HepG2 (cell line): ENCODE results near the gene NGRN. TPM values are rescaled to one million over a fixed set of nuclear protein-coding genes. Genes with fewer than 3 reads are reported as not detected.

ENCODE experiments used
- ATAC-seq: fragments of 200-7000 bp; cut with Tn5 transposase; 3 replicates; pipeline ENCODE4 v1.9.1; 2020; ENCODE audit warnings: mild to moderate bottlenecking, moderate library complexity
- BruUV-seq: library from RNA; stranded (reverse); fragments of 400-500 nt; replicated peaks from 2 replicates; lab custom pipeline; 2021; lab: Mats Ljungman, UMichigan
- CTCF ChIA-PET: fragments of 300-600 bp; formaldehyde crosslinking; extraction: SDS; loops from one replicate; lab custom pipeline; 2021; ENCODE audit warnings: low total read pairs, inconsistent platforms, low intra/inter-chr PET ratio; lab: Yijun Ruan, JAX
- POLR2A ChIA-PET: fragments of 350-600 bp; sonication (Branson Sonifier 250); formaldehyde crosslinking; loops from one replicate; lab custom pipeline; 2020; ENCODE audit warnings: antibody characterized with exemption, inconsistent platforms; lab: Yijun Ruan, JAX
- DNase-seq: peaks from one replicate; pipeline ENCODE4 v3.0.0-alpha.2; 2015; ENCODE audit warnings: low spot score
- FAIRE-seq: peaks from 3 replicates; lab custom pipeline; 2011; peaks lifted over from hg19 to GRCh38; lab: Jason Lieb, UNC
- H2AFZ ChIP-seq: one replicate; pipeline ENCODE4 v1.6.1; 2011; ENCODE audit warnings: low read length, inconsistent platforms
- H3K27ac ChIP-seq: fragments of 300-600 bp; 3 replicates; pipeline ENCODE4 v1.8.0; 2011; ENCODE audit warnings: mixed run types, mild to moderate bottlenecking, mixed read lengths, low read length, inconsistent platforms; ENCODE audit not compliant: insufficient read depth; ENCODE audit errors: extremely low read length
- H3K27me3 ChIP-seq, 2 experiments: fragments of 200-600 bp in 1 of 2; 2 replicates in 1 of 2; 3 replicates in 1 of 2; pipeline versions ENCODE4 v1.6.0 to v1.8.0; 2011; ENCODE audit warnings: low read length in 2 of 2, mild to moderate bottlenecking in 2 of 2, moderate library complexity in 2 of 2, inconsistent platforms in 1 of 2; ENCODE audit not compliant: insufficient read depth in 2 of 2, control insufficient read depth in 1 of 2
- H3K36me3 ChIP-seq, 2 experiments: fragments of 200-600 bp in 1 of 2; replicated peaks in 1 of 2; 2 replicates in 1 of 2; 3 replicates in 1 of 2; pipeline versions ENCODE4 v1.5.1 to v1.8.0; 2011; ENCODE audit warnings: low read length in 2 of 2, inconsistent platforms in 1 of 2; ENCODE audit not compliant: insufficient read depth in 2 of 2, control insufficient read depth in 1 of 2
- H3K4me1 ChIP-seq: 2 replicates; pipeline ENCODE4 v1.5.1; 2012; ENCODE audit warnings: low read length, inconsistent platforms; ENCODE audit not compliant: insufficient read depth
- H3K4me2 ChIP-seq: 2 replicates; pipeline ENCODE4 v1.6.0; 2011; ENCODE audit warnings: low read depth, low read length, inconsistent platforms
- H3K4me3 ChIP-seq, 3 experiments: fragments of 200-600 bp in 1 of 3; sonication (generic), shearing (Covaris generic) in 1 of 3; replicated peaks in 1 of 3; 2 replicates each; pipeline ENCODE4 v1.5.1; 2011 to 2016; ENCODE audit warnings: low read length in 3 of 3, inconsistent platforms in 2 of 3, low read depth in 2 of 3, mild to moderate bottlenecking in 2 of 3, control low read depth in 1 of 3, mixed read lengths in 1 of 3; ENCODE audit not compliant: insufficient read depth in 1 of 3
- H3K79me2 ChIP-seq: one replicate; pipeline ENCODE4 v1.6.1; 2011; ENCODE audit warnings: low read length, inconsistent platforms; ENCODE audit not compliant: insufficient read depth
- H3K9ac ChIP-seq: 2 replicates; pipeline ENCODE4 v1.6.0; 2011; ENCODE audit warnings: mild to moderate bottlenecking, low read depth, low read length, inconsistent platforms; ENCODE audit not compliant: insufficient read depth
- H3K9me3 ChIP-seq: 2 replicates; pipeline ENCODE4 v1.5.1; 2012; ENCODE audit warnings: mild to moderate bottlenecking, low read length
- H4K20me1 ChIP-seq: 2 replicates; pipeline ENCODE4 v1.6.0; 2011; ENCODE audit warnings: inconsistent platforms, mild to moderate bottlenecking, low read length, moderate library complexity; ENCODE audit not compliant: insufficient read depth
- CREB1 ChIP-seq, 2 experiments: fragments of 450-650 bp in 1 of 2; IDR thresholded peaks; 2 replicates each; pipeline ENCODE4 v1.6.1; 2016 to 2017; ENCODE audit warnings: control low read depth in 1 of 2, mild to moderate bottlenecking in 1 of 2, missing compliant biosample characterization in 1 of 2, missing genetic modification characterization in 1 of 2
- GABPB1 ChIP-seq: IDR thresholded peaks from 2 replicates; pipeline ENCODE4 v1.6.1; 2016; ENCODE audit warnings: mild to moderate bottlenecking, missing genetic modification reagents, moderate library complexity, missing compliant biosample characterization
- HMGA1 ChIP-seq: sonication (generic); formaldehyde crosslinking; conservative IDR thresholded peaks from 2 replicates; pipeline ENCODE4 v1.4.0; 2020; ENCODE audit warnings: missing genetic modification reagents
- RAD51 ChIP-seq: fragments of 450-650 bp; IDR thresholded peaks from 2 replicates; pipeline ENCODE4 v1.6.1; 2016; ENCODE audit warnings: borderline replicate concordance
- RBAK ChIP-seq: sonication (generic); formaldehyde crosslinking; IDR thresholded peaks from 2 replicates; pipeline ENCODE4 v1.5.1; 2020; ENCODE audit warnings: mild to moderate bottlenecking, missing genetic modification reagents
- RCOR2 ChIP-seq: IDR thresholded peaks from 2 replicates; pipeline ENCODE4 v1.6.1; 2016; ENCODE audit warnings: missing biosample characterization, missing genetic modification reagents
- TBL1XR1 ChIP-seq: fragments of 150-350 bp; IDR thresholded peaks from 2 replicates; pipeline ENCODE4 v1.6.1; 2014; ENCODE audit warnings: borderline replicate concordance, low read length; ENCODE audit not compliant: partially characterized antibody
- XBP1 ChIP-seq: sonication (generic); formaldehyde crosslinking; IDR thresholded peaks from 2 replicates; pipeline ENCODE4 v1.5.0; 2020; ENCODE audit warnings: missing genetic modification reagents
- YY1 ChIP-seq: IDR thresholded peaks from 2 replicates; pipeline ENCODE4 v1.6.1; 2011; ENCODE audit warnings: low read length, low read depth, moderate library complexity, mild to moderate bottlenecking; ENCODE audit not compliant: insufficient read depth, insufficient replicate concordance
- ZNF670 ChIP-seq: sonication (generic); formaldehyde crosslinking; IDR thresholded peaks from 2 replicates; pipeline ENCODE4 v1.8.0; 2022; ENCODE audit warnings: mild to moderate bottlenecking, missing genetic modification reagents, borderline replicate concordance
- WGBS: methylation state at CpG from one replicate; pipeline ENCODE4 v1.1.6; 2017; ENCODE audit warnings: low lambda C conversion rate; 5-methylcytosine and 5-hydroxymethylcytosine counted together
- in situ Hi-C: cut with HindIII; loops from 2 replicates; pipeline ENCODE4 v1.10.0; 2017; ENCODE audit warnings: low pct_unique_long_range_greater_than_20kb; ENCODE audit not compliant: extremely low pct_ligation_motif_present
- intact Hi-C: fragments of 100-400 bp; cut with micrococcal nuclease; formaldehyde crosslinking; loops from one replicate; pipeline ENCODE4 v1.10.0; 2022; ENCODE audit not compliant: unreplicated experiment
- polyA plus RNA-seq, 8 experiments: library from polyadenylated mRNA; depleted of rRNA in 3 of 8; stranded (reverse) in 7 of 8; unstranded in 1 of 8; fragments of >200 nt; fragmentation: Illumina TruSeq in 4 of 8; extraction: Trizol in 4 of 8; gene quantifications; 2 replicates each; pipeline versions ENCODE4 v1.2.1 to v1.2.3, GENCODE V29; 2011 to 2016; ENCODE audit warnings: low read depth in 4 of 8, missing spikeins in 1 of 8, mixed read lengths in 1 of 8; ENCODE audit not compliant: insufficient read depth in 1 of 8
- total RNA-seq, 5 experiments: library from RNA; depleted of rRNA; stranded (reverse); fragments of >200 nt; fragmentation: Illumina TruSeq; extraction: Trizol; gene quantifications; 2 replicates each; pipeline ENCODE4 v1.2.3, GENCODE V29; 2016; ENCODE audit warnings: low read depth in 1 of 5
- TF ChIP-seq, protein P1 (sequence below): sonication (generic); formaldehyde crosslinking; IDR thresholded peaks from 2 replicates; pipeline ENCODE4 v1.8.0; 2022; ENCODE audit warnings: mild to moderate bottlenecking, missing genetic modification reagents, borderline replicate concordance
- TF ChIP-seq, protein P2 (sequence below): IDR thresholded peaks from 2 replicates; pipeline ENCODE4 v1.6.1; 2016; ENCODE audit warnings: missing biosample characterization, missing genetic modification reagents, low read depth
- TF ChIP-seq, protein P3 (sequence below): sonication (generic); formaldehyde crosslinking; IDR thresholded peaks from 2 replicates; pipeline ENCODE4 v1.4.0; 2020; ENCODE audit warnings: missing genetic modification reagents

Gene NGRN
- total and polyA plus RNA-seq, 2 of the 13 experiments (the other 11 are each of a cell fraction or from before 2014, with no cell fraction given): 39.8 to 63.7 TPM

DNA sequence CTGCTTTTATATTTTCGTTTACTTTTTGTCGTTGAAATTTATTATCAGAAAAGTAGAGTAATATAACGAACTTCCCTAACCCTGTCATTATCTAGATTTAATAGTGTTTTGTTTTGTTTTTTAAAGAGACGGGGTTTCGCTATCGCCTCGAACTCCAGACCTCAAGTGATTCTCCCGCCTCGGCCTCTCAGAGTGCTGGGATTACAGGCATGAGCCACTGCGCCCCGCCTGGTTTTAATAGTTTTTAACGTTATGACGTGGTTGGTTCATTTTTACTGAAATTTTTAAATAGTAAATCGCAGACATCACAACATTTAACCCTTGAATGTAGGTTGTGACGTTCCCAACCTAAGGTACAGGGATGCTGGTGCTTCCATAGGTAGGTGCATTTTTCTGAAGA, 1.0 kb downstream of the NGRN start:
- WGBS: 27% methylated on average over 15 of the region's 15 CpGs
- BruUV-seq: no TSS peak
- FAIRE-seq (no peak), ATAC-seq (no peak), DNase-seq (no peak)
- H2AFZ ChIP-seq: no peak overlapping the region
- peak overlapping the region; percentile 71 to 78 (median 72) for H3K4me3 ChIP-seq
- peak overlapping the region; percentile 88 for H3K9ac ChIP-seq
- H3K9me3 ChIP-seq: no peaks in the 10 kb centered on the region
- H4K20me1 ChIP-seq: peaks cover 7% of the 10 kb centered on the region
- peaks cover 42% of the 10 kb centered on the region for H3K79me2 ChIP-seq
- ChIA-PET POLR2A (interaction anchor here (0.8 to 1.2 kb wide), 6 partner anchors 8 to 123 kb away, joined by 3 to 11 read pairs (median 4); partner anchors contain the start of gene TTLL13), CTCF (no interaction called here)
- peak overlapping the region; percentile 87 for H3K4me2 ChIP-seq
- H3K4me1 ChIP-seq: peaks cover 61% of the 10 kb centered on the region
- in situ Hi-C loops (no loop called here), intact Hi-C loops (loop anchor here (5.0 kb wide), 1 partner anchor 34 kb away; the partner anchor contains the start of genes CIB1 and GDPGP1)
- TF ChIP-seq, protein P1, sequence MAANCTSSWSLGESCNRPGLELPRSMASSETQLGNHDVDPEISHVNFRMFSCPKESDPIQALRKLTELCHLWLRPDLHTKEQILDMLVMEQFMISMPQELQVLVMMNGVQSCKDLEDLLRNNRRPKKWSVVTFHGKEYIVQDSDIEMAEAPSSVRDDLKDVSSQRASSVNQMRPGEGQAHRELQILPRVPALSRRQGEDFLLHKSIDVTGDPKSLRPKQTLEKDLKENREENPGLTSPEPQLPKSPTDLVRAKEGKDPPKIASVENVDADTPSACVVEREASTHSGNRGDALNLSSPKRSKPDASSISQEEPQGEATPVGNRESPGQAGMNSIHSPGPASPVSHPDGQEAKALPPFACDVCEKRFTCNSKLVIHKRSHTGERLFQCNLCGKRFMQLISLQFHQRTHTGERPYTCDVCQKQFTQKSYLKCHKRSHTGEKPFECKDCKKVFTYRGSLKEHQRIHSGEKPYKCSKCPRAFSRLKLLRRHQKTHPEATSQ (CRISPR knock-in tag): no peak
- TF ChIP-seq CREB1 (IDR thresholded peaks at IDR 0.05) (peak; percentile 41; the same call in 1 of the 2 replicates), CREB1 (CRISPR knock-in tag; IDR thresholded peaks at IDR 0.05) (no peak), XBP1 (CRISPR knock-in tag) (no peak)
- H3K27me3 ChIP-seq: no peaks in the 10 kb centered on the region; a peak in 1 of 5 replicates
- H3K36me3 ChIP-seq: peaks cover 5 to 25% of the 10 kb centered on the region in 2 experiments; a peak in 4 of 5 replicates
- peak overlapping the region; percentile 83 for H3K27ac ChIP-seq

DNA sequence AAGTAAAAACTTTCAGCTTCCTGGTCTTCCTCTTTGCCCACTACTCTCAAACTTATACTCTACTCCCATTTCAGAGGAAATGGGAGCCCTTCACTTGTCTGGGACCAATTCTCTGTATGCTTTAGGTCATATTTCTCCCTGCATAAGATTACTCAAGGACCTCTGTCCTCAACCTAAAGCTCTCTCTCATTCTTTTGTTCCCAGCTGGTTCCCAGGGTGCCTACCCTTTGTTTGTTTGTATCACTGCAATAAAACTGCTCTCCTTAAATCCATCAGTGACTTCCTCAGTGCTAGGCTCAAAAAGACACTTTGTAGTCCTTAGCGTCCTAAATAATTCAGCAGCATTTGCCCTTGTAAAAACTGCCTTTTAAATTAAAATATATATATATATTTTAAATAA, 2.9 kb downstream of the NGRN start:
- TF ChIP-seq, protein P2, sequence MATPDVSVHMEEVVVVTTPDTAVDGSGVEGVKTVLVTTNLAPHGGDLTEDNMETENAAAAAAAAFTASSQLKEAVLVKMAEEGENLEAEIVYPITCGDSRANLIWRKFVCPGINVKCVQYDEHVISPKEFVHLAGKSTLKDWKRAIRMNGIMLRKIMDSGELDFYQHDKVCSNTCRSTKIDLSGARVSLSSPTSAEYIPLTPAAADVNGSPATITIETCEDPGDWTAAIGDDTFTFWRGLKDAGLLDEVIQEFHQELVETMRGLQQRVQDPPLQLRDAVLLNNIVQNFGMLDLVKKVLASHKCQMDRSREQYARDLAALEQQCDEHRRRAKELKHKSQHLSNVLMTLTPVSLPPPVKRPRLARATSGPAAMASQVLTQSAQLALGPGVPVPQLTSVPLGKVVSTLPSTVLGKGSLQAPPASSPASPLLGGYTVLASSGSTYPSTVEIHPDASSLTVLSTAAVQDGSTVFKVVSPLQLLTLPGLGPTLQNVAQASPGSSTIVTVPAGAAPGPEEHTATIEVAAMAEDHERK (CRISPR knock-in tag): no peak
- no peak for TF ChIP-seq TBL1XR1
- no peak for TF ChIP-seq ZNF670 (CRISPR knock-in tag)
- TF ChIP-seq RAD51: no peak
- no peak for TF ChIP-seq RBAK (CRISPR knock-in tag)
- no peak for TF ChIP-seq HMGA1
- TF ChIP-seq RCOR2 (CRISPR knock-in tag): no peak
- TF ChIP-seq YY1: no peak
- TF ChIP-seq, protein P3, sequence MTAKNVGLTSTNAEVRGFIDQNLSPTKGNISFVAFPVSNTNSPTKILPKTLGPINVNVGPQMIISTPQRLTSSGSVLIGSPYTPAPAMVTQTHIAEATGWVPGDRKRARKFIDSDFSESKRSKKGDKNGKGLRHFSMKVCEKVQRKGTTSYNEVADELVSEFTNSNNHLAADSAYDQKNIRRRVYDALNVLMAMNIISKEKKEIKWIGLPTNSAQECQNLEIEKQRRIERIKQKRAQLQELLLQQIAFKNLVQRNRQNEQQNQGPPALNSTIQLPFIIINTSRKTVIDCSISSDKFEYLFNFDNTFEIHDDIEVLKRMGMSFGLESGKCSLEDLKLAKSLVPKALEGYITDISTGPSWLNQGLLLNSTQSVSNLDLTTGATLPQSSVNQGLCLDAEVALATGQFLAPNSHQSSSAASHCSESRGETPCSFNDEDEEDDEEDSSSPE (CRISPR knock-in tag): no peak
- TF ChIP-seq GABPB1 (CRISPR knock-in tag): no peak
- in situ Hi-C loops (no loop called here), intact Hi-C loops (loop anchor here (5.0 kb wide), 1 partner anchor 36 kb away; the partner anchor contains the start of genes CIB1 and GDPGP1)
- ATAC-seq: no peak
- Histone ChIP-seq H3K9me3 (no peaks in the 10 kb centered on the region), H3K4me1 (peaks cover 42% of the 10 kb centered on the region), H2AFZ (no peak overlapping the region), H3K79me2 (peaks cover 42% of the 10 kb centered on the region), H3K4me3 (no peak overlapping the region), H3K9ac (0 out of 2 replicates have a peak overlapping the region, but pooled peaks have one; percentile 9), H3K36me3 (peaks cover 10 to 32% of the 10 kb centered on the region in 2 experiments; a peak in 4 of 5 replicates), H4K20me1 (peaks cover 10% of the 10 kb centered on the region), H3K4me2 (peak overlapping the region; percentile 33; the same call in 1 of the 2 replicates), H3K27ac (no peak overlapping the region), H3K27me3 (no peaks in the 10 kb centered on the region; a peak in 1 of 5 replicates)
- 100% methylated on average over 1 of the region's 1 CpG for WGBS
- DNase-seq: no peak
- POLR2A ChIA-PET: interaction anchor here (1.3 kb wide), 1 partner anchor 19 kb away, joined by 4 read pairs; no protein-coding TSS in a partner anchor
- BruUV-seq: no TSS peak
- CTCF ChIA-PET: no interaction called here
- no peak for FAIRE-seq
